Stimulated activated CD8-positive, alpha-beta memory T cell treated with anti-CD3 and anti-CD28 coated beads, Interleukin-12 subunit alpha, Interleukin-12 subunit beta, amount 100 ng/mL, for 4 hours (primary cell): ENCODE measurements around the gene LBH.

Source experiments
- DNase-seq: peaks from one replicate; pipeline ENCODE4 v3.0.0-alpha.2; 2020; ENCODE audit warnings: low read depth

The LBH gene

DNA sequence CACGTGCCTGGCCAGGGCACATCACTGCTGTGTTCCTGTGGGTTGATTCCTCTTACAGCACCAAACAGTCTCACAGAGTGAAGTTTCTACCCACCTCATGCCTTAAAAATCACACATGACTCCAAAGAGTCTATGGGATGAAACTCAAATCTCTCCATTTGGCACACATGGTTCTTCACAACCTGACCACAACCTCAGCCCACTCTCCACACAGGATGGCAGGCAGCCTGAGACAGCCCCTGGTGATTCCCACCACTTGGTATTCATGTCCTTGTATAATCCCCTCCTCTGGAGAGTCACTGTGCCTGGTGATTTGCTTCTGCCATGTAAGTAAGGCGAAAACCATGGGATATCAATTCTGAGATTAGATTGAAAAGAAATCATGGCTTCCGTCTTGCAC lies 46.2 kb downstream of the LBH start:
- DNase-seq = no peak

DNA sequence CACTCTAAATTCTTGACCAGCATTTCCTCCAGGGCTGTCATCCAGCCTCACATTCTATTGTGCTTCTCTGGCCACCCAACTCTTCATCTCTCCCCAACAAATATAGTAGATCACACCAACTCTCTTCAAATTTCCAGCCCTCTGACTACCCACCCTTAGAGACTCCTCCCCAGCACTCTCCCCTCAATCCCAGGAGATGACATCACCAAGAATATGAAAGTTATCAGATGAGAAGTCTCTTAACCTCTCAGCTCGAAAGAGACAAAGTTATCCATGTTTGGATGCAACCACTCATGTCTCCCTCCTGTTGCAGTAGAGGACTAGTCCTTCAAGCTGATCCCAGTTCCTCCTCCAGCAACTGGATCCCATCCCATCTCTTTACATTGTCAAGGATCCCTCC lies 47.1 kb downstream of the LBH start:
- no peak for DNase-seq

DNA sequence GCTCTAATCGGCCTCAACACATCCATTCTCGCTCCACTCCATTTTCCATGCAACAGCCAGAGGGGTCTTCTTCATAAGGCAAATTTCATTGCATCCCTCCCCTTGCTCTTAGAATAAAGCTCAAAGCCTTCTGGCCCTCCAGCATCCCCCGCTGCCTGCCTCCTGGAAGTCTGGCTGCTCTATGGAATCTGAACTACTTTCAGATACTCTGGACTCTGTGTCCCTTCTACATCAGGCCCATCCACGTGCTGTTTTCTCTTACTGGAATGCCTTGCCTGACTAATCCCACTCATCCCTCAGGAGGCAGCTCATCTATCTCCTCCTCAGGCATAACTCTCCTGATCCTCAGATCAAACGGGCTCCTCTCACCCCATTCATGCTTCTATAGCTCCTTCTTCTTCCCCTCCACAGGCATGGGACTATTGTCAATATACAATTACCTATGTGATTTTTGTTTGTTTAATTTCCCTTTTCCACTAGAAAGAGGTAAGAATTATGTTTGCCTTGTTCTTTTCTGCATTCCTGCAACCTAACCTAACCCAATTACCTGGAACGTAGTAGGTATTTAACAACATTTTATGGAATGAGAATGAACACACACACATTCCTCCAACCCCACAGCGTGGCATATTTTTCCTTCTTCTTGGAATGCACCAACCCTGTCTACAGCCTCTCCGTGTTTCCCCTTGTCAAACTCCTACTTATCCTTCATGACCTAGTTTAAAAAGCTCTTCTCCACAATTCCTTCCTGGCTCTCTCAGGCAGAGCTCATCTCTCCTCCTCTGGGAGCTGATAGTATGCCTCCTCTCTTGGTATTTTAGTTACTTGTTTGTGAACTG lies 49.5 kb downstream of the LBH start:
- DNase-seq = no peak

DNA sequence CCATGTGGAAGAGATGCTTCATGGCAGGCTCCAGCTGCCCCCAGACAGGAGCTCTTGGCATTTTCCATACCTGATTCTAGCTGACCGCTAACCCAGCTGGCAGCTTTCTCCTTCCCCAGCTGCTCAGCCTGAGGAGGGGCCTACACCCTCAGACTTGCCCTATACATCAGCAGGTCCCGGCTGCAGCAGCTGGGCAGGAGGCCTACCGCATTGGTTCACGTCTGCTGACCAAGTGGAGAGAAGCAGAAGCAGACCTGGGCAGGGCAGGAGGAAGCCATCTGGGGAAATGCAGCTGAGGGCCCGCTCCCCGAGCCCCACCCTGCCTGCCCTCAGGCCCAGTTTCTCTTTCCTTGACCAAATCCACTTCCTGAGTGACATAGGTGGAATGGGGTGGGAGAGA lies 50.7 kb downstream of the LBH start:
- no peak for DNase-seq

DNA sequence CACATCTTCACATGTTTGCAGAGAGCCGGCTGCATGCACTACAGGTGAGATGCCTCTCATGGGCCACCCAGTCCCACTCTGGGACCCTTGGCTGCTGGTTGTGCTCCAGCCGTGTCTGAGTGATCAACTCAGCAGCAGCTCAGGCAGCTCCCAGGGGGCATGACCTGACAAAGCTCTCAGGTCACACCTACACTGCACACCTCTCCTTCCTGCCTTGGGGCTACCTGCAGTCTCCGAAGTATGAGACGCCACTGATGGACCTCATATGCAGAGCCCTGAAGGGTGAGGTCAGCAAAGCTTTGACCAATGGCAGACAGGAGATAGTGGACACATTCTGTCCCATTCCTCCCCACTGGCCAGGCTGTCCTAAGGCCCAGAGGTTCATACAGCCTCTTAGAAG lies 51.4 kb downstream of the LBH start:
- no peak for DNase-seq

DNA sequence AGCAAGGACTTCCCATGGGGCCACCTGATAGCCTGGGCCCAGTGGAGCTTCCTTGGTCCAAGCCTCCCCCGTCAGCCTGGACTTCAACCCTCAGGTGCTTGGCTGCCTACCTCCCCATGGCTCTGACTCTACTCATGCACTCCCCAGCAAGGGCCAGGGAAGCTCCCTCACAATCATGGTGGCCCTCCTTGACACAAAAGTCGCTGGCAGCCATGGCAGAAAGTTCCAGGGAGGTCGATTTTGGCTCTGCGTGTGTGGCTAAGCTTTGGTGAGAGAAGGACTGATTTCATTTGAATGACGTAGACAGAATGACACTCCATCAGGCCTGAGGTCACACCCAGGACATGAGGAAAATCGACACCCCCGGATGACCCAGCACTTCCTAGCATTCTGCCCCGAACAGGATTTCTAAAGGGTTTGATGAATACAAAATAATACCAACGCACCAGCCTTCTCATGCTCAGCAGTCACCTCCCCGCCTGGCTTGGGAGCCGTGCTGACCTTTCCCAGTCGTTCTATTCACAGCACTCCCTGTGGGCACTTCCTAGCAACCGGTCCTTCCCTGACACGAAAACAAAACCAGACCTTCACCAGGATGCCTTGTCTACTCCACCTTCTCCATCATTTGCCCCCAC lies 52.7 kb downstream of the LBH start:
- no peak for DNase-seq

DNA sequence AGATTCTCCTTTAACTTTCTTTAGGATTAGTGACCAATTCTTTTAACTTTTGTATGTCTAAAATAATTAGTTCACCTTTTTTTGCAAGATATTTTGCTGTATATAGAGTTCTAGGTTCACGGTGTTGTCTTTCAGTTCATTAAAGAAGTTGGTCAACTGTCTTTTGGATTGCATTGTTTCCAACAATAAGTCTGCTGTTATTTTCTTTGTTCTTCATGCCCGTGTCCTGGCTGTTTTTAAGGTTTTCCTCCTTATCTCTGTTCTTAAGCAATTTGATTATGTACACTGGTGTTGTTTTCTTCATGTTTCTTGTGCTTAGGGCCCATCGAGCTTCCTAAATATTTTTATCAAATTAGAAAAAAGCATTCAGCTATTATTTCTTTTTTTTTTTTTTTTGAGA lies 54.4 kb downstream of the LBH start:
- no peak for DNase-seq

DNA sequence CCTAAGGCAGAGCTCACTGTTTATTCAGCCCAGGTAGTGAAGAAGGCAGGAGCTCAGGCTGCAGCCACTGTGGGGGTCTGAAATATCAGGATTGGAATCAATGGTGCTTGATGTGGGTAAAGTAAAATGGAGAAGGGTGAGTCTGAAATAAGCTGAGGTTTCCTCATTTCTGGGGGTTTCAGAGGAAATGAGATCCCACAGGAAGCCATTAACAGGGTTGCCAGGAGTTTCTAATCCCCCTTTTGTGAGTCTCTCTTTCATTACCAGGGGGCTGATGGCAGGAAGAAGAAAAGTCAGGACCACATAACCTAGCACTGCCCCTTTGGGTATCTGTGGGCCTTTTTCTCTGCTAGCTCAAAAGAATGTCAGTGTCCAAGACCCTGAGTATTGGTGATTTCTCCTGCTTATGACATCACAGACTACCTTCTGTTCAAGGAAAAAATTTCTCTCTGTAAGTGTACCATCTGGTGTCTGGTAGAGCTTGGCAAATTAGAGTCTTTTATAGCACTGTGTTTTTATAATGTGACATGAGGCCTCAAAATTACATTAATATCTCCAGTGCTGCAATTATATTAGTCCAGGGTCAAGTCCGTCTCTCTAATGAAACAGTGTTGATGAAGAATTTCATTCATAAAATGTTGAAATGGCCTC lies 56.0 kb downstream of the LBH start:
- DNase-seq = no peak

DNA sequence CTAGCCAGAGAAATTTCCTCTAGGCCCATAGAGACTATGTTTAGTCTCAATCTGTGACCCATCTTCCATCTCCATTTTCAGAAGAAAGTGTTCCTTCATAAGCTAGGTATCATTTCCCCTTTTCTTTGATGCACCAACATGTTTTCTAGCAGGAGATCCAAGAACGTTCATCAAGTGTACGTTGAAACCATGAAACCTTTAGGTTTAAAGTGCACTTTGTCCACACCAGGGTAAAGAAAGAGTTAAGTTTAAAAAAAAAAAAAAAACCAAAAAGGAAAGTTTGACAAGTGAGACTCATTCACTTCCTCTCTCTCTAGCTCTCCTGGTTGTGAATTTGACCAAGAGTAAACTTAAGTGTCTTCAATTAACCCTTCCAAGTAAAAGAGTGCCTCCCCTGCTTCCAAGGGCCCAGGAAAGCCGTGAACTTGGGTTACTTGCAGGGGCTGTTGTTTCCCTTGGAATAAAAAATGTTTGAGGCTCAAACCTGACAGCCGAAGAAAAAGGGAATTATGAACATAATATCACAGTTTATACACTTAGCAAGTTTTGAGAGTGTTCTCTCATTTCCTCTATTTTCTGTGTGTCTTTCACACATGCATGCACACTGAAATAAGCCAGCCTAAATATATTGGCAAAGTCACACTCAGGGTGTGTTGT lies 56.7 kb downstream of the LBH start:
- no peak for DNase-seq

DNA sequence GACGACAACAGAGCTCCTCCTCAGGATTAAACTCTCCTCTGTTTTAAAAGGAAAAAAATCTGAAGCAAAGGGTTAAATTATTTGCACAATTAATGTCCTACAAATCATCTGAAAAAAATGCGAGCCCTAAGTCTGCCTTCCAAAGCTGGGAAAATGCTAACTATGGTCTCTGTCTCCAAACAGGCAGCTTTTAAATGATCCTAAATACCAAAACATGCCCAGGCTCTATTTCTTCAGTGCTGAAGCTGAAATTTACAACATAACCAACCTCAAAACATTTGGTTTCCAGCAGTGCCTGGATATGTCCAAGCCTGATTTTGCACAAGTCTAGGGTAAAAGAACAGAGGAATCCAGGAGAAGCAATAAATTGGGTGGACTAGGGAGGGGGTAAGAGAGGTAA lies 57.2 kb downstream of the LBH start:
- DNase-seq = no peak

DNA sequence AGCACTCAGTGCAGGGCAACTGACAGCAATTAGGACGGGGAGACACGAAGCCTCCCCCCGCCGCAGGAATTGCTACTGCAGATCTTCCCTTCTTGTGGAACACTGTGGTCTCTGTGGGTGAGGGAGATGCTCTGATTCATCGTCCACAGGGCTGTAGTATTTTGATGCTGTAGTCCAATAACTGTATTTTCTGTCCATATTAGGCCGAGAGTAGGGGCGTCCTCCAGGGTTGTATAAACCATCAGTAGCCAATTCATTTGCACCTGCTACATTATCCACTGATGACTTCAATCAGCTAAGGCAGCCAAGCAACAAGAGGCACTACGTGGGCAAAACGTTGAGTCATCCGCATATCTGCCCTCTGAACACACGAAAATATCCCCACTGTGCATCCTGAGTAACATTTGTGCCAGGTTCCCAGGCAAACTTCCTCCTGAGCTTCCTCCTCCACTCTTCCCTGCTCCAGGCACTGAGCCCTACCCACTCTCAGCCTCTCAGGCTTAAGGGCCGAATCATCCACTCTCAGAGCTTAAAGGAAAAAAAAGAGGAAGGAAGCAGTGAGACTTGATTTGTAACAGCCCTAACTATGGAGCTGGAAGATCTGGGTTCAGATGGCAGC lies 62.1 kb downstream of the LBH start:
- DNase-seq = no peak

DNA sequence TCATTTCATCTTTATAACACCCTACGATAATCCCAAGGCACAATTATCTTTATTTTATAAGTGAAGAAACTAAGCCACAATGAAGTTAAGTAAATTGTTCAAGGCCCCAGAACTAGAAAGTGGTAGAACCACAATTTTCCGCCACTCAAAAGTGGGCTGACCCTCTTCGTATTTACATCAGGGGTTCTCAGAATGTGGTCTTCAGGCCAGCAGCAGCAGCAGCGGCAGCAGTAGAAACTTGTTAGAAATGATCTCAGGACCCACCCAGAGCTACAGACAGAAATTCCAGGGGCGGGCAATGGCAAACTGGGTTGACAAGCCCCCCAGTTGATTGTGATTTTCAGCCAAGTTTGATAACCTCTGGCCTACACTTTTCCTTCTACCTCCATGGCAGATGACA lies 62.8 kb downstream of the LBH start:
- no peak for DNase-seq

DNA sequence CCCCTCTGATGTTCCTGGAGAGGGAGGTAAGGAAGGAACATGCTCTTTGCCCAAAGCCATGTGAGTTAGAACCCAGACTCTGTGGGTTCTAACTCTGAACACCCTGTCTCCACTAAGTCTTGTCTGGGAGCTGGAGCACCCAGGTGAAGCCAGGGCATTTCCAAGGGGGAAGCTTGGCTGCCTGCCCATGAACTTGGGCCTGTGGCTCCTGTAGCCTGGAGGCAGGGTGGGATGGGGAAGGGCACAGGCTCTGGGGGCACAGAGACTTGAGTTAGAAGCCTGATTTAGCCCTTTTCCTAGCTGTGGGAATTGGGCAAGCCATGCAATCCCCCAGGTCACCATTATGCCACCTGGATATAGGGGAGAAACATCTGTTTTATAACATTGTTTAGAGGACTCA lies 65.2 kb downstream of the LBH start:
- DNase-seq = no peak

DNA sequence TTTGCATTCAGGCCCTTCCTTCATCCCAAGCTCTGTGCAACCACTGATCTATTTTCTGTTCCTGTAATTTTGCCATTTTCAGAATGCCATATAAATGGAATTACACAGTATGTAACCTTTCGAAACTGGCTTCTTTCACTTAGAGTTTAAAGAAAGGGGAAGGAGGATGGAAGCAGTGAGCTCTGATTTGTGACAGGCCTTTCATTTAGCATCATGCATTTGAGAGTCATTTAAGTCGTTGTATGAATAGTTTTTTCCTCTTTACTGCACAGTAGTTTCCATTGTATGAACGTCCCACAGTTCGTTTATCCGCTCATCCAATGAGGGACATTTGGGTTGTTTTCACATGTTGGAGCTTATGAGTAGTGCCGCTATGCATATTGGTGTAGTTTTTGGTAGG lies 67.0 kb downstream of the LBH start:
- DNase-seq = no peak

DNA sequence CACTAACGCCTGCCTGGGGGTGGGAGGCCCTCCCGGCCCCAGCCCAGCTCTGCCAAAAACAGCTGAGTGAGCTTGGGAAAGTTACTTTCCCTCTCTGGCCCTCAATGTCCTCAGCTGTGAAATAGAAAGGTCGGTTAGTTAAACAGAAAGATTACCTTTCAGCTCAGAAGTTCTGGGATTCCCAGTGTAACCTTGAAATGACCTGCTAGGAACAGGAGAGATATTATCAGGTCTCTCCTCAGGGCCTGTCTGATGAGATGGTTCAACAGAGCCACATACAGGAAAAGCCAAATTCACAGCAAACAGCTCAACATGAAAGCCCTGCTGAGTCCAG lies 68.8 kb downstream of the LBH start:
- no peak for DNase-seq

DNA sequence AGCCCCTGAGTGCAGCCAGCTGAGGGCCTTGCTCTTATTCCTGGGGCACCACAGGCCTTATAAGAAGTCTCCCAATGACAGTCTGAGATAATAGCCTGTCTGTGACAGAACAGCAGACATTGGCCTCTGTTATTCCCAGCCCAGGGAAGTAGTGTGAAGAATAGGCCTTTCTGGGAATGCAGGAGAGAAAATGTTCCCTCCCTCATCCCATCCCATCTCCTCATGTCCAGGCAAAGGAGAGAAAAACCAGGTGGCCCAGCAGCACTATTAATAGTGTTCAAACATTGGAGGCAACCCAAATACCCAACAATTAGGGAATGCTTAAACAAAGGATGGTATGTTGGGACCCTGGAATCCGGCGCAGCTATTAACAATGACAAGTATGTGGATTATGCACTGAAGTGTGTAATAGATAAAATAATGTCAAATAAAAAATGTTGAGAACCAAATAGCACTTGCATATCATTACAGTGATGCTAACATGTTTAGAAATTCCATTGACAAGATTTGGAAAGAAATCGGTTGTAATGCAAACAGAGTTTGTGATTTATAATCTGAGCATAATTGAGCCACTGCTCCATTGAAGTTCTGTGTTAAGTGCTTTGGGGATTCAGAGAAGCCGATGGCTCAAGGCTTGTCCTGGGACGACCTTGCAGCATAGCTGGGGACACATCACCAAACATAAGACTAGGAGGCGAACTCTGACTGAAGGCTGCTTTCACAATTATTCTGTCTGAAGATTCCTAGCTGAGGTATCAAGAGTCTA lies 69.3 kb downstream of the LBH start:
- no peak for DNase-seq

DNA sequence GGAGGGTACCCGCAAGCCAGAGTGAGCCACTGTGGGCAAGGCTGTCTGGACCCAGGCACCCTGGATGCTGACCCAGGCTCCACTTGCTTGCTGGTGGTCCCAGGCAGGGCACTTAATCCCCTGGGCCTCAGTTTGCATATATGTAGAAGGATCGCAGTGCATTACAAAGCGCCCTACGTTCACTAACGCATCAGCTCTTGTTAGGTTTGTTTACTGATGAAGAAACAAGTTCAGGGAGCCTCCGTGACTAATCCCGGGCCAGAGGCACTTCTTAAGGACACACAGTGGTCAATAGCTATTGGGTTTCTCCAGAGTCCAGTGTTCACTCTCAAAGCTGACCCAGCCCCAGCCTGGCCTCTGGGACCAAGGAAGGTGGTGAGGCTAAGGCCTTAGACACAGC lies 70.2 kb downstream of the LBH start:
- DNase-seq = no peak

DNA sequence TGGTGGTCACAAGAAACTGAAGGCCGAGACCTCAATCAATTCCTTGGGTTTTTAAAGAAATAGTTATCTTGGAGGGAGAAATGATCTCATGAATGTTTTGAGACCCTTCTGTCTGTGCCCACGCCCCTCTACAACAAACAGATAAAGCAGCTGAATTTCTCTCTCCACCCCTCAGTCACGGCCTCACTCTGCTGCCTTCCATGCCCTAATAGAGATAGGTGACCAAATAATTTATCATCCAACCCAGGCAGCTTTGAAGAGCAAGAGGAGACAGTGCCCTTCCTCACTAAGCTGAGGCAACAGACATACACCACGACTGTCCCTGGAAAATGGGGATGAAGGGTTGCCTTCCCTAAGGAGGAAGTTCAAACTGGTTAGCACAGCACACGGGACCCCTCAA lies 71.2 kb downstream of the LBH start:
- DNase-seq = no peak

DNA sequence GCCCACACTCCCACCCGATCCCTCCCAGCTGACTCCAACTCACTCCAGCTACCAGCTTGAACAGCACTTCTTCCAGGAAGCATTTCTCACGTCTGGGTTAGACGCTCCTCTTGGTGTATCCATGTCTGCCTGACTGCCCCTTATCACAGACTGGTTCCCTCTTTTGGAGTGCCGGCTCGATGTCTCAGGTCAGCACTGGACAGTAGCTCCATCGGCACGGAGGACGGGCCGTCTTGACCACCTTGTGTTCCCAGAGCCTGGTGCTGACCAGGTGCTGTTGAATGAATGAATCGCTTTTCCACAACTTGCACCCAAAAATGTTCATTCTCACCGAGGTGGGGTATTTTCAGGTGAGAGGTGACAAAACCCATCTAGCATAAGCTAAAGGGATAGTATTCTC lies 71.8 kb downstream of the LBH start:
- DNase-seq = no peak

DNA sequence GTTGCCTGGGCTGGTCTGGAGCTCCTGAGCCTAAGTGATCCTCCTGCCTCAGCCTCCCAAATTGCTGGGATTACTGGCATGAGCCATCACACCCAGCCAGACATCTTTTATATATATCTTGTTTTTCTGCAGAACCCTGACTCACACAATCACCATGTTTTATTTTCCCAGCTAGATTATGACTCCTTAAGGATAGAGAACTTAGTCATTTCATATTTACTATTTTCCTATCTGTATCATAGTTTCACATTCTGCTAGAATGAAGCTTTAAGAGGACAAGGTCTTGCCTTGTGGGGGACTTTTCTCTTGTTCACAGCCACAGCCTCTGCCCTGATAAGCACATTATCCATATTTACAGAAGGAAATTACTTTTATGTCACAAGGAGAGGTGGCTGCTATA lies 73.9 kb downstream of the LBH start:
- no peak for DNase-seq

DNA sequence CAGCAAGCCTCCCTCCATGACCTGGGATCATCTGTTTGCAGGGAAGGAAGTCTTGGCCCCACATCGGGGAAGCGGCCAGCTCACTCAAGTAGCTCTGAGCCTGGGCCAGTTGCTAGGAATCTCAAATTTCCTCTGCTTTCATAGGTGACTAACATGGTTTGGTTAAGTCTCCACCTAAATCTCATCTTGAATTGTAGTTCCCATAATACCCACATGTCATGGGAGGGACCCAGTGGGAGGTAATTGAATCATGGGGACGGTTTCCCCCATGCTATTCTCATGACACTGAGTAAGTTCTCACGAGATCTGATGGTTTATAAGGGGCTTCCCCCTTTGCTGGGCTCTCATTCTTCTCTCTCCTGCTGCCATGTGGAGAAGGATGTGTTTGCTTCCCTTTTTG lies 75.2 kb downstream of the LBH start:
- DNase-seq = no peak

DNA sequence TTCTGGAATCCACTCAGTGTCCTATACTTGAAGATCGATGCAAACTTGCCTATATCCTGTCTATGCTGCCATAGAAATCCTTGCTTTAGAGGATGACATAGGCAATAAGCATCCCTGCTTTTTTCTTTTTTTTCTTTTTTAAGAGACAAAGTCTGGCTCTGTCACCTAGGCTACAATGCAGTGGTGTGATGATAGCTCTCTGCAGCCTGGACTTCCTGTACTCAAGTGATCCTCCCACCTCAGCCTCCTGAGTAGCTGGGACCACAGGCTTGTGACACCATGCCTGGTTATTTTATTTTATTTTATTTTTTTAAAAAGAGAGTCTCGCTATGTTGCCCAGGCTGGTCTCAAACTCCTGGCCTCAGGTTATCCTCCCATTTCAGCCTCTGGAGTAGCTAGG lies 76.9 kb downstream of the LBH start:
- DNase-seq = no peak
